WTC11 (cell line): ENCODE measurements around the gene DMD. TPM values are rescaled to one million over a fixed set of nuclear protein-coding genes. Genes with fewer than 3 reads are reported as not detected.

Experiments
- ATAC-seq: fragments of 200-7000 bp; cut with Tn5 transposase; 2 replicates; pipeline ENCODE4 v1.10.0; 2021; ENCODE audit warnings: mild to moderate bottlenecking, moderate library complexity
- CTCF ChIA-PET: fragments of 300-600 bp; sonication (Branson Sonifier 250); formaldehyde crosslinking; loops from one replicate; lab custom pipeline; 2021; ENCODE audit warnings: antibody characterized with exemption; lab: Charles Lee
- POLR2A ChIA-PET: fragments of 350-600 bp; sonication (Branson Sonifier 250); formaldehyde crosslinking; loops from one replicate; lab custom pipeline; 2021; ENCODE audit warnings: antibody characterized with exemption; lab: Charles Lee
- DNase-seq: peaks from one replicate; pipeline ENCODE4 v3.0.0; 2021; ENCODE audit warnings: low spot score
- H3K27ac Mint-ChIP-seq: 2 replicates; pipeline ENCODE4 v1.8.0; 2021; ENCODE audit warnings: mixed read lengths
- H3K27me3 Mint-ChIP-seq: 2 replicates; pipeline ENCODE4 v1.8.0; 2021; ENCODE audit warnings: low read depth, mild to moderate bottlenecking, moderate library complexity, mixed read lengths
- H3K36me3 Mint-ChIP-seq: 2 replicates; pipeline ENCODE4 v1.8.0; 2021; ENCODE audit warnings: mixed read lengths
- H3K4me1 Mint-ChIP-seq: 2 replicates; pipeline ENCODE4 v1.8.0; 2022; ENCODE audit warnings: mixed read lengths
- H3K4me3 Mint-ChIP-seq: 2 replicates; pipeline ENCODE4 v1.8.0; 2021; ENCODE audit warnings: mild to moderate bottlenecking, moderate library complexity, mixed read lengths
- H3K9me3 Mint-ChIP-seq: 2 replicates; pipeline ENCODE4 v1.8.0; 2021; ENCODE audit warnings: mixed read lengths
- ATF3 ChIP-seq: sonication (generic); formaldehyde crosslinking; conservative IDR thresholded peaks from 2 replicates; pipeline ENCODE4 v1.8.1; 2022; ENCODE audit warnings: mild to moderate bottlenecking, missing genetic modification reagents
- ATF6 ChIP-seq: sonication (generic); formaldehyde crosslinking; IDR thresholded peaks from 2 replicates; pipeline ENCODE4 v1.8.1; 2023; ENCODE audit warnings: mild to moderate bottlenecking, missing genetic modification reagents
- CDX4 ChIP-seq: fragments of 250-450 bp; sonication (Bioruptor Pico); IDR thresholded peaks from 2 replicates; pipeline ENCODE4 v1.9.0; 2021; ENCODE audit warnings: moderate library complexity, mild to moderate bottlenecking, inconsistent platforms, borderline replicate concordance
- FOXK1 ChIP-seq: sonication (generic); formaldehyde crosslinking; IDR thresholded peaks from 2 replicates; pipeline ENCODE4 v1.8.0; 2022; ENCODE audit warnings: mild to moderate bottlenecking, moderate library complexity, missing genetic modification reagents
- FOXP1 ChIP-seq: sonication (generic); formaldehyde crosslinking; IDR thresholded peaks from 2 replicates; pipeline ENCODE4 v1.8.0; 2022; ENCODE audit warnings: missing genetic modification reagents, mild to moderate bottlenecking, moderate library complexity, borderline replicate concordance
- GRHL2 ChIP-seq: fragments of 250-450 bp; sonication (Bioruptor Pico); IDR thresholded peaks from 2 replicates; pipeline ENCODE4 v1.8.0; 2022; ENCODE audit warnings: mild to moderate bottlenecking, moderate library complexity; ENCODE audit not compliant: insufficient replicate concordance, severe bottlenecking
- JUN ChIP-seq: sonication (generic); formaldehyde crosslinking; IDR thresholded peaks from 2 replicates; pipeline ENCODE4 v1.8.0; 2023; ENCODE audit warnings: mild to moderate bottlenecking, missing genetic modification reagents
- NR2C2 ChIP-seq: sonication (generic); formaldehyde crosslinking; IDR thresholded peaks from 2 replicates; pipeline ENCODE4 v1.8.0; 2022; ENCODE audit warnings: mild to moderate bottlenecking, missing genetic modification reagents
- RORB ChIP-seq: fragments of 250-450 bp; sonication (Bioruptor Pico); IDR thresholded peaks from 2 replicates; pipeline ENCODE4 v1.9.0; 2021; ENCODE audit warnings: mild to moderate bottlenecking
- SMAD3 ChIP-seq: sonication (generic); formaldehyde crosslinking; IDR thresholded peaks from 2 replicates; pipeline ENCODE4 v1.8.0; 2022; ENCODE audit warnings: missing genetic modification reagents, mild to moderate bottlenecking, borderline replicate concordance
- TEAD4 ChIP-seq: sonication (generic); formaldehyde crosslinking; IDR thresholded peaks from 2 replicates; pipeline ENCODE4 v1.8.0; 2022; ENCODE audit warnings: mild to moderate bottlenecking, missing genetic modification reagents
- ZNF671 ChIP-seq: fragments of 250-450 bp; sonication (Bioruptor Pico); IDR thresholded peaks from 2 replicates; pipeline ENCODE4 v1.8.0; 2021; ENCODE audit warnings: mild to moderate bottlenecking
- total RNA-seq: library from RNA; stranded (reverse); gene quantifications from 3 replicates; pipeline ENCODE4 v1.2.3, GENCODE V29; 2021
- TF ChIP-seq, protein P1 (sequence below): sonication (generic); formaldehyde crosslinking; IDR thresholded peaks from 2 replicates; pipeline ENCODE4 v1.8.1; 2022; ENCODE audit warnings: low read depth, mild to moderate bottlenecking, moderate library complexity, missing genetic modification reagents, borderline replicate concordance
- TF ChIP-seq, protein P2 (sequence below): sonication (generic); formaldehyde crosslinking; IDR thresholded peaks from 2 replicates; pipeline ENCODE4 v1.8.0; 2023; ENCODE audit warnings: mild to moderate bottlenecking, missing genetic modification reagents

The DMD gene
- total RNA-seq, 1 experiment from 2014 or later = 9.1 TPM

DNA sequence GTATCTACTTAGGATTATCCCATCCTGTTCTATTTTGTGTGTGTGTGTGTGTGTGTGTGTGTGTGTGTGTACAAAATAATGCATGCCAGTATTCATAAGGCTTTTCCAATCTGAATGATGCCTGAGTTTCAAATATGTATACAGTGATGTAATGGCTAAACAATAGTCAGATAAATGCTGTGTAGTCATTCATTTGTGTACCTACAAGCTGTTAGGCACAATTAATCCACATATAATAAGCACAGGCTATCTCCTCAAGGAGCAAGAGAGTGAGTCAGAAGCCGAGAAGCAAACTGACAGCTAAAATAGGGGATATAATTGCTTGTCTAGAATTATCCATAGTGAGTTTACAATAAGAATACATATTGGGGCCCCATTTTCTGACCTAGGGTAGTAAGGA is 15.7 kb downstream of the DMD start:
- no peak overlapping the region for H3K4me3 Mint-ChIP-seq
- DNase-seq = no peak
- ChIA-PET POLR2A (no interaction called here), CTCF (no interaction called here)
- H3K4me1 Mint-ChIP-seq = 0 out of 2 replicates have a peak, but pooled peaks cover 4% of the 10 kb centered on the region
- TF ChIP-seq ATF3 (CRISPR knock-in tag) (no peak), CDX4 (CRISPR knock-in tag) (no peak), JUN (CRISPR knock-in tag) (no peak), SMAD3 (CRISPR knock-in tag) (no peak), NR2C2 (CRISPR knock-in tag) (no peak), TEAD4 (no peak), RORB (no peak), GRHL2 (no peak)
- no peak overlapping the region for H3K27ac Mint-ChIP-seq
- H3K36me3 Mint-ChIP-seq = no peaks in the 10 kb centered on the region
- peaks cover 8% of the 10 kb centered on the region for H3K27me3 Mint-ChIP-seq
- peaks cover 16% of the 10 kb centered on the region for H3K9me3 Mint-ChIP-seq
- ATAC-seq = no peak

DNA sequence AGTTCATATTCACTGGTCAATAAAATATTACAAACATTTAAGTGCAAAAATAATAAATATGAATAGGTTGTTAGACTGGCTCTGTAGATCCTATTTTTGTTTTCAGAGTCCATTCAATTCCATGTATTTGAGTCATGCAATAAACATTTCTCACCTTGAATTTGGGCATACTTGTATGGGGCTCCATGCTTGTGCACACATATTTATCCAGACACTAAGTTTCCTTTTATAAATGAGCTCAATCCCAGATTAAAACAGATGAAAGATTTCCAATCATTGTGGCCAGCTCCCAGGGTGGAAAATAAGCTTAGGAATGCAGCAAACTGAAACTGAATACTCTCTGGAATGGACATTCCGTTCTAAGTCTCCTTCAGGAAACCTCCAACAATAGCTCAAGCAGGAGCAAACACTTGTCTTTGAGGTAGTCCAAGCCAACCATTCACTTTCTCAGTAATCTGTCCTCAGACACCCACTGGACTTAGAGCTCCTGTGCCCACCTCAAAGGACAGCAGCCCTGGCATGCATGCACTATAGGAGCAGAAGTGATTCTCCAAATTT is 16.4 kb downstream of the DMD start:
- no peak for DNase-seq
- Mint-ChIP-seq H3K4me1 (0 out of 2 replicates have a peak, but pooled peaks cover 4% of the 10 kb centered on the region), H3K27me3 (peaks cover 8% of the 10 kb centered on the region), H3K36me3 (no peaks in the 10 kb centered on the region), H3K4me3 (no peak overlapping the region), H3K9me3 (peaks cover 16% of the 10 kb centered on the region), H3K27ac (no peak overlapping the region)
- no peak for ATAC-seq
- ChIA-PET CTCF (interaction anchor here (0.6 kb wide), 1 partner anchor 1137 kb away, joined by 3 read pairs; no protein-coding TSS in a partner anchor), POLR2A (no interaction called here)
- TF ChIP-seq FOXP1 (CRISPR knock-in tag) (no peak), ATF6 (CRISPR knock-in tag) (no peak), ZNF671 (CRISPR knock-in tag) (no peak)
- TF ChIP-seq, protein P1, sequence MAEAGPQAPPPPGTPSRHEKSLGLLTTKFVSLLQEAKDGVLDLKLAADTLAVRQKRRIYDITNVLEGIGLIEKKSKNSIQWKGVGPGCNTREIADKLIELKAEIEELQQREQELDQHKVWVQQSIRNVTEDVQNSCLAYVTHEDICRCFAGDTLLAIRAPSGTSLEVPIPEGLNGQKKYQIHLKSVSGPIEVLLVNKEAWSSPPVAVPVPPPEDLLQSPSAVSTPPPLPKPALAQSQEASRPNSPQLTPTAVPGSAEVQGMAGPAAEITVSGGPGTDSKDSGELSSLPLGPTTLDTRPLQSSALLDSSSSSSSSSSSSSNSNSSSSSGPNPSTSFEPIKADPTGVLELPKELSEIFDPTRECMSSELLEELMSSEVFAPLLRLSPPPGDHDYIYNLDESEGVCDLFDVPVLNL (CRISPR knock-in tag) = no peak

DNA sequence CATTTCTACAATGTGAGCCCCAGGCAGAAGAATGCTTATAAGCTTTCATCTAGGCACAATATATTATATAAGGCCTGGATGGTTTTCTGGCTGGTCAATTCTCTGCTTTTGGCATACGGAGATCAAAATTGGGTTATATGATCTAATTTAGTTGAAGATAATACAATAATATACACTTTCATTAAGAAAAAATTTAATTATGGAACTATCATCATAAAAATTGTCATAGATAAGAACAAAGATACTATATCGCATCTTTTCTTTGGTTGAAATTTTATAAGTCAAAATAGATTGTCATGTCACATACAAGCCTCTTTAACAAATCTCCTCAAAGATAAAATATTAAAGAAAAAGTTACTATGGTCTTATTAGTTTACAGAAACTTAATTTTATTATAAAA is 17.1 kb downstream of the DMD start:
- Mint-ChIP-seq H3K27me3 (peaks cover 15% of the 10 kb centered on the region), H3K9me3 (peaks cover 11% of the 10 kb centered on the region), H3K36me3 (no peaks in the 10 kb centered on the region), H3K4me3 (no peak overlapping the region), H3K27ac (no peak overlapping the region), H3K4me1 (0 out of 2 replicates have a peak, but pooled peaks cover 3% of the 10 kb centered on the region)
- TF ChIP-seq, protein P2, sequence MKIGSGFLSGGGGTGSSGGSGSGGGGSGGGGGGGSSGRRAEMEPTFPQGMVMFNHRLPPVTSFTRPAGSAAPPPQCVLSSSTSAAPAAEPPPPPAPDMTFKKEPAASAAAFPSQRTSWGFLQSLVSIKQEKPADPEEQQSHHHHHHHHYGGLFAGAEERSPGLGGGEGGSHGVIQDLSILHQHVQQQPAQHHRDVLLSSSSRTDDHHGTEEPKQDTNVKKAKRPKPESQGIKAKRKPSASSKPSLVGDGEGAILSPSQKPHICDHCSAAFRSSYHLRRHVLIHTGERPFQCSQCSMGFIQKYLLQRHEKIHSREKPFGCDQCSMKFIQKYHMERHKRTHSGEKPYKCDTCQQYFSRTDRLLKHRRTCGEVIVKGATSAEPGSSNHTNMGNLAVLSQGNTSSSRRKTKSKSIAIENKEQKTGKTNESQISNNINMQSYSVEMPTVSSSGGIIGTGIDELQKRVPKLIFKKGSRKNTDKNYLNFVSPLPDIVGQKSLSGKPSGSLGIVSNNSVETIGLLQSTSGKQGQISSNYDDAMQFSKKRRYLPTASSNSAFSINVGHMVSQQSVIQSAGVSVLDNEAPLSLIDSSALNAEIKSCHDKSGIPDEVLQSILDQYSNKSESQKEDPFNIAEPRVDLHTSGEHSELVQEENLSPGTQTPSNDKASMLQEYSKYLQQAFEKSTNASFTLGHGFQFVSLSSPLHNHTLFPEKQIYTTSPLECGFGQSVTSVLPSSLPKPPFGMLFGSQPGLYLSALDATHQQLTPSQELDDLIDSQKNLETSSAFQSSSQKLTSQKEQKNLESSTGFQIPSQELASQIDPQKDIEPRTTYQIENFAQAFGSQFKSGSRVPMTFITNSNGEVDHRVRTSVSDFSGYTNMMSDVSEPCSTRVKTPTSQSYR = no peak
- TF ChIP-seq FOXK1 (CRISPR knock-in tag) = no peak
- ATAC-seq (no peak), DNase-seq (no peak)
- ChIA-PET CTCF (interaction anchor here (0.6 kb wide), 1 partner anchor 1138 kb away, joined by 3 read pairs; no protein-coding TSS in a partner anchor), POLR2A (no interaction called here)
